H1 (cell line): ENCODE results near the gene CEP250. TPM values are rescaled to one million over a fixed set of nuclear protein-coding genes. Genes with fewer than 3 reads are reported as not detected.

Experiments used
- CHD1 ChIP-seq: IDR thresholded peaks from 2 replicates; pipeline ENCODE4 v1.6.1; 2012; ENCODE audit warnings: low read depth, low read length, improper control_type of control experiment
- CTBP2 ChIP-seq: IDR thresholded peaks from 2 replicates; pipeline ENCODE4 v1.7.0; 2011; ENCODE audit warnings: borderline replicate concordance, mild to moderate bottlenecking, moderate library complexity, mixed read lengths, low read length; ENCODE audit not compliant: insufficient read depth, insufficient read length
- HDAC2 ChIP-seq, 2 experiments: fragments of 300-600 bp in 1 of 2; sonication (generic) in 1 of 2; IDR thresholded peaks; 2 replicates each; pipeline ENCODE4 v1.6.1; 2011 to 2012; ENCODE audit warnings: low read depth in 2 of 2, low read length in 2 of 2, mild to moderate bottlenecking in 2 of 2, moderate library complexity in 2 of 2, borderline replicate concordance in 1 of 2, inconsistent platforms in 1 of 2
- SAP30 ChIP-seq: fragments of 300-600 bp; sonication (generic); IDR thresholded peaks from 2 replicates; pipeline ENCODE4 v1.7.1; 2012; ENCODE audit warnings: low read length, moderate library complexity, mild to moderate bottlenecking, inconsistent platforms; ENCODE audit not compliant: insufficient read depth, insufficient replicate concordance
- ZNF274 ChIP-seq: IDR thresholded peaks from 2 replicates; pipeline ENCODE4 v1.7.0; 2012; ENCODE audit warnings: low read length, borderline replicate concordance; ENCODE audit errors: extremely low read depth
- polyA plus RNA-seq, 7 experiments: library from polyadenylated mRNA; depleted of rRNA in 3 of 7; stranded (reverse) in 5 of 7; unstranded in 2 of 7; fragments of >200 nt in 5 of 7; fragments of 200-250 nt in 2 of 7; gene quantifications; 1 replicate in 5 of 7; 2 replicates in 1 of 7; 4 replicates in 1 of 7; pipeline versions ENCODE4 v1.2.1 to v1.2.3, GENCODE V29; 2011 to 2013; ENCODE audit warnings: missing spikeins in 2 of 7, mixed read lengths in 2 of 7
- total RNA-seq: library from RNA; stranded (reverse); fragmentation: NEBNext Ultra II Directional; extraction: Animal tissue kit (Norgen Biotek cat#: 25700); gene quantifications from 2 replicates; pipeline ENCODE4 v1.2.1, GENCODE V29; 2021

The CEP250 gene
- total and polyA plus RNA-seq, 2 of the 8 experiments (the other 6 are each of a cell fraction or from before 2014, with no cell fraction given) = 2.6 to 33.7 TPM

- TF ChIP-seq CTBP2 (no peak), ZNF274 (no peak), SAP30 (no peak), HDAC2 (IDR thresholded peaks at IDR 0.05; ENCODE audit: borderline replicate concordance in 1 of 2, low read depth in 2 of 2, low read length in 2 of 2) (no peak), CHD1 (no peak)
Observed at GRCh38 chr20:35467339-35468224, 12.2 kb downstream of the CEP250 start (continued).
